ENCODE measurements around the gene LMAN1.

DNA sequence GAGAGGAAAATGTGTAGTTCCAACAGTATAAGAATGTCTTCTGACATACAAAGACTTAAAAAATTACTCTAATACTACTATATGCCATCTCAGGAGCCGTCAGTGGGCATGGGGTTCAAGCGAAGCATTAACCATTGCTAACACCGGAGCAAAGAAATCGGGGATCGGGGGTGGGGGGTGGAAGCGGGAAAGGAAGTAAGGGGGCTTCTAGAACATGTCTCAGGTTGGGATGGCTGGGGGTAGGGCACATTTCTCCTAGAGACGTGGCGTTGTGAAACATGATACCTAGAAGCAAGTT lies 702 bp downstream of the LMAN1 start:
- TF ChIP-seq, protein P1, sequence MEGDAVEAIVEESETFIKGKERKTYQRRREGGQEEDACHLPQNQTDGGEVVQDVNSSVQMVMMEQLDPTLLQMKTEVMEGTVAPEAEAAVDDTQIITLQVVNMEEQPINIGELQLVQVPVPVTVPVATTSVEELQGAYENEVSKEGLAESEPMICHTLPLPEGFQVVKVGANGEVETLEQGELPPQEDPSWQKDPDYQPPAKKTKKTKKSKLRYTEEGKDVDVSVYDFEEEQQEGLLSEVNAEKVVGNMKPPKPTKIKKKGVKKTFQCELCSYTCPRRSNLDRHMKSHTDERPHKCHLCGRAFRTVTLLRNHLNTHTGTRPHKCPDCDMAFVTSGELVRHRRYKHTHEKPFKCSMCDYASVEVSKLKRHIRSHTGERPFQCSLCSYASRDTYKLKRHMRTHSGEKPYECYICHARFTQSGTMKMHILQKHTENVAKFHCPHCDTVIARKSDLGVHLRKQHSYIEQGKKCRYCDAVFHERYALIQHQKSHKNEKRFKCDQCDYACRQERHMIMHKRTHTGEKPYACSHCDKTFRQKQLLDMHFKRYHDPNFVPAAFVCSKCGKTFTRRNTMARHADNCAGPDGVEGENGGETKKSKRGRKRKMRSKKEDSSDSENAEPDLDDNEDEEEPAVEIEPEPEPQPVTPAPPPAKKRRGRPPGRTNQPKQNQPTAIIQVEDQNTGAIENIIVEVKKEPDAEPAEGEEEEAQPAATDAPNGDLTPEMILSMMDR (conservative IDR thresholded peaks at IDR 0.05; ENCODE audit: low read length), result no peak
- TF ChIP-seq EZH2phosphoT487 (IDR thresholded peaks at IDR 0.05; ENCODE audit: borderline replicate concordance, low read depth, low read length), result no peak

All from OCI-LY7 (cell line).